ENCODE data around the gene GJC1.
"Not testable (repeated sequence)": the region's sequence is repeated elsewhere in the genome, so short reads cannot be mapped to it uniquely, and the experiment has no call there.

GJC1 gene

GRCh38 chr17:44842748-44843147 is 12.7 kb upstream of the GJC1 start:
- DNase-seq = no peak

GRCh38 chr17:44840936-44841335 is 10.8 kb upstream of the GJC1 start:
- DNase-seq = no peak

GRCh38 chr17:44840274-44840673 is 10.2 kb upstream of the GJC1 start:
- no peak for DNase-seq

GRCh38 chr17:44837196-44837595 is 7.1 kb upstream of the GJC1 start:
- DNase-seq = no peak

GRCh38 chr17:44832805-44833204 is 2.7 kb upstream of the GJC1 start:
- DNase-seq = no peak

GRCh38 chr17:44831371-44831770 is 1.3 kb upstream of the GJC1 start:
- DNase-seq = no peak

GRCh38 chr17:44830359-44831288 is 537 bp upstream of the GJC1 start:
- DNase-seq = no peak

- DNase-seq = no peak
Measured at GRCh38 chr17:44828919-44829522, 1.1 kb downstream of the GJC1 start.

- no peak for DNase-seq
Measured at GRCh38 chr17:44827863-44828262, 2.2 kb downstream of the GJC1 start.

- DNase-seq = no peak
Measured at GRCh38 chr17:44826123-44826790, 3.8 kb downstream of the GJC1 start.

- not testable (repeated sequence) for DNase-seq
Measured at GRCh38 chr17:44825236-44825635, 4.9 kb downstream of the GJC1 start.

GRCh38 chr17:44820631-44821212 is 9.4 kb downstream of the GJC1 start:
- DNase-seq = peak; percentile 96

- DNase-seq = not testable (repeated sequence)
Measured at GRCh38 chr17:44818508-44818907, 11.6 kb downstream of the GJC1 start.

- no peak for DNase-seq
Measured at GRCh38 chr17:44812263-44812662, 17.8 kb downstream of the GJC1 start.

- DNase-seq = not testable (repeated sequence)
Measured at GRCh38 chr17:44808656-44809388, 21.3 kb downstream of the GJC1 start.

GRCh38 chr17:44808156-44808555 is 21.9 kb downstream of the GJC1 start:
- DNase-seq = no peak

GRCh38 chr17:44807817-44808155 is 22.3 kb downstream of the GJC1 start:
- DNase-seq = no peak

- DNase-seq = no peak
Measured at GRCh38 chr17:44807093-44807816, 22.8 kb downstream of the GJC1 start.

GRCh38 chr17:44804302-44805089 is 25.6 kb downstream of the GJC1 start:
- no peak for DNase-seq

- DNase-seq = no peak
Measured at GRCh38 chr17:44801880-44802279, 28.2 kb downstream of the GJC1 start.

GRCh38 chr17:44798356-44798755 is 31.7 kb downstream of the GJC1 start:
- no peak for DNase-seq

Data from DMS79 (cell line).